OCI-LY7 (cell line): ENCODE data around the gene C6orf52.

Experiments used
- EZH2phosphoT487 ChIP-seq: fragments of 200-600 bp; sonication (generic); IDR thresholded peaks from 2 replicates; pipeline ENCODE4 v1.6.1; 2018; ENCODE audit warnings: low read depth, borderline replicate concordance, mild to moderate bottlenecking, mixed run types, antibody characterized with exemption, low read length, moderate library complexity, mixed read lengths
- TF ChIP-seq, protein P1 (sequence below): fragments of 200-600 bp; sonication (generic); conservative IDR thresholded peaks from 2 replicates; pipeline ENCODE4 v1.5.1; 2014; ENCODE audit warnings: mild to moderate bottlenecking, antibody characterized with exemption, low read length, moderate library complexity, mixed read lengths

DNA sequence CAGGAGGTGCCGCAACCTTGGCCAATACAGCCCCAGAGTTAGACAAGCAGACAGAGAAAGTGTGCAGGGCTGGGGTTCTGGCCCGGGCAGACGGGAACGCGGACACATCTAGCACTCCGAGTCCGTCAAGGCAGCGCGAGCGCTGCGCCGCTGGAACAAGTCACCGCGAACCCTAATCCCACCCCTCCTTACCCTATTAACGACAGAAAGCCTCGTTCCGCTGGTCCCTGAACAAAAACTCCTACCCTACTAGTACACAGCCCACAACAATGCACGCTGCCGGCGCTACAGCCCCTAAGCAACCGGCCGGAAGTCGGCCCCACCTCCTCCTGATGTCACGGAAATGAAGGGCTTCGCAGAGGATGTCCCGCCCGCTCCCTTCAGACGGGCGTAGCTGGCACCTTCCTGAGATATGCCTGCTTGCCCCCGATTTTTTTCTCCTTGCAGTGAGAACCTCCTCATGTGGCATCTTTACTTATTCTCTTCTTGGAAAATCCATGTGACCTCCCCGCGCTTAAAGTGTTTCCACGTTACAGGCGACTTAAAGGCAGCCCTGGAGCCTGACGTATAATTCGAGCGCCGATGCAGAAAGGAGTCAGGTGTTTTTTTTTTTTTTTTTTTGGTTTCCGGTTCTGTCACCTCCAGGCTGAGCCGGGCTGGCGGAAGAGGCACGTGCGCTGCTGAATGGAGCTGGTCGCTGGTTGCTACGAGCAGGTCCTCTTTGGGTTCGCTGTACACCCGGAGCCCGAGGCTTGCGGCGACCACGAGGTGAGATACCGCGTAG lies at the start of gene C6orf52, which contains the start of gene PAK1IP1:
- TF ChIP-seq, protein P1, sequence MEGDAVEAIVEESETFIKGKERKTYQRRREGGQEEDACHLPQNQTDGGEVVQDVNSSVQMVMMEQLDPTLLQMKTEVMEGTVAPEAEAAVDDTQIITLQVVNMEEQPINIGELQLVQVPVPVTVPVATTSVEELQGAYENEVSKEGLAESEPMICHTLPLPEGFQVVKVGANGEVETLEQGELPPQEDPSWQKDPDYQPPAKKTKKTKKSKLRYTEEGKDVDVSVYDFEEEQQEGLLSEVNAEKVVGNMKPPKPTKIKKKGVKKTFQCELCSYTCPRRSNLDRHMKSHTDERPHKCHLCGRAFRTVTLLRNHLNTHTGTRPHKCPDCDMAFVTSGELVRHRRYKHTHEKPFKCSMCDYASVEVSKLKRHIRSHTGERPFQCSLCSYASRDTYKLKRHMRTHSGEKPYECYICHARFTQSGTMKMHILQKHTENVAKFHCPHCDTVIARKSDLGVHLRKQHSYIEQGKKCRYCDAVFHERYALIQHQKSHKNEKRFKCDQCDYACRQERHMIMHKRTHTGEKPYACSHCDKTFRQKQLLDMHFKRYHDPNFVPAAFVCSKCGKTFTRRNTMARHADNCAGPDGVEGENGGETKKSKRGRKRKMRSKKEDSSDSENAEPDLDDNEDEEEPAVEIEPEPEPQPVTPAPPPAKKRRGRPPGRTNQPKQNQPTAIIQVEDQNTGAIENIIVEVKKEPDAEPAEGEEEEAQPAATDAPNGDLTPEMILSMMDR = no peak
- TF ChIP-seq EZH2phosphoT487 = no peak
